ENCODE data around the gene KCNJ11.

DNA sequence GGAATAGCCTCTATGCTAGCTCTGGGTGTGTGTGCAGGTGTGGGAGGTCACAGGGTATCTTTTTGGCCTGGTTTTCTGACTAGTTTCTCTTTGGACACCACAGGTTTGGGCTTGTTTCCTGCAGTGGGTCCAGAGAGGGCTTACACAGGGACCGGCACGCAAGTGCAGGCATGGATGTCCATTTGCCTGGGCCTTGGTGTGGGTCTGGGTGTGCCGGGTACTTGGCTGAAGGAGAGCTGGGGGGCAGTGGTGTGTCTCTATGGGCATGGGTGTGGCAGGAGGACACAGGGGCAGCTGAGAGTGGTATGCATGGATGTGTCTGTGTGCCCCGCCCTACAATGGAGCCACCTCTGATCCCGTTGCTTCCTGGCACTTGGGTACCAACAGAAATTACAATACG is 7.5 kb upstream of the KCNJ11 start:
- no peak for TF ChIP-seq EZH2 (IDR thresholded peaks at IDR 0.05; ENCODE audit: borderline replicate concordance, insufficient read depth, low read length, poor library complexity, severe bottlenecking)
- TF ChIP-seq, protein P1, sequence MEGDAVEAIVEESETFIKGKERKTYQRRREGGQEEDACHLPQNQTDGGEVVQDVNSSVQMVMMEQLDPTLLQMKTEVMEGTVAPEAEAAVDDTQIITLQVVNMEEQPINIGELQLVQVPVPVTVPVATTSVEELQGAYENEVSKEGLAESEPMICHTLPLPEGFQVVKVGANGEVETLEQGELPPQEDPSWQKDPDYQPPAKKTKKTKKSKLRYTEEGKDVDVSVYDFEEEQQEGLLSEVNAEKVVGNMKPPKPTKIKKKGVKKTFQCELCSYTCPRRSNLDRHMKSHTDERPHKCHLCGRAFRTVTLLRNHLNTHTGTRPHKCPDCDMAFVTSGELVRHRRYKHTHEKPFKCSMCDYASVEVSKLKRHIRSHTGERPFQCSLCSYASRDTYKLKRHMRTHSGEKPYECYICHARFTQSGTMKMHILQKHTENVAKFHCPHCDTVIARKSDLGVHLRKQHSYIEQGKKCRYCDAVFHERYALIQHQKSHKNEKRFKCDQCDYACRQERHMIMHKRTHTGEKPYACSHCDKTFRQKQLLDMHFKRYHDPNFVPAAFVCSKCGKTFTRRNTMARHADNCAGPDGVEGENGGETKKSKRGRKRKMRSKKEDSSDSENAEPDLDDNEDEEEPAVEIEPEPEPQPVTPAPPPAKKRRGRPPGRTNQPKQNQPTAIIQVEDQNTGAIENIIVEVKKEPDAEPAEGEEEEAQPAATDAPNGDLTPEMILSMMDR (IDR thresholded peaks at IDR 0.05; ENCODE audit: poor library complexity, severe bottlenecking) = no peak

Data from neural cell (in vitro differentiated cells).